HCT116 (cell line): ENCODE data around the gene C1orf159. TPM values are rescaled to one million over a fixed set of nuclear protein-coding genes. Genes with fewer than 3 reads are reported as not detected.

Experiments
- ATAC-seq: fragments of 200-7000 bp; cut with Tn5 transposase; 2 replicates; pipeline ENCODE4 v1.9.1; 2020; ENCODE audit warnings: mild to moderate bottlenecking, moderate library complexity
- BruUV-seq: library from RNA; stranded (reverse); fragments of 400-500 nt; replicated peaks from 2 replicates; lab custom pipeline; 2021; lab: Mats Ljungman, UMichigan
- CTCF ChIA-PET: fragments of 300-600 bp; sonication (Branson Sonifier 250); formaldehyde crosslinking; loops from one replicate; lab custom pipeline; 2021; ENCODE audit warnings: antibody characterized with exemption; lab: Charles Lee
- POLR2A ChIA-PET: fragments of 300-600, 350-600 bp; sonication (Branson Sonifier 250); formaldehyde crosslinking; loops from one replicate; lab custom pipeline; 2021; ENCODE audit warnings: antibody characterized with exemption; lab: Charles Lee
- RAD21 ChIA-PET, 2 experiments: fragments of 300-600 bp; sonication (Branson Sonifier 250); formaldehyde crosslinking; loops; one replicate each; lab custom pipeline; 2023; ENCODE audit warnings: low total read pairs in 2 of 2; ENCODE audit not compliant: uncharacterized antibody in 2 of 2, unreplicated experiment in 2 of 2, low non-redundant PET in 1 of 2; lab: Charles Lee
- DNase-seq: peaks from one replicate; pipeline ENCODE4 v3.0.0-alpha.2; 2010; ENCODE audit warnings: low read depth, low spot score
- H2AFZ ChIP-seq: fragments of 200-600 bp; shearing (Covaris generic), sonication (generic); 2 replicates; pipeline ENCODE4 v1.6.1; 2017; ENCODE audit warnings: low read depth, mixed run types, mixed read lengths, antibody characterized with exemption, low read length; ENCODE audit not compliant: poor library complexity, severe bottlenecking
- H3K27ac ChIP-seq: 2 replicates; pipeline ENCODE4 v1.5.1; 2012; ENCODE audit warnings: low read depth, low read length
- H3K27me3 ChIP-seq: fragments of 200-600 bp; sonication (generic); 2 replicates; pipeline ENCODE4 v1.6.1; 2016; ENCODE audit warnings: mixed run types, low read length, mixed read lengths; ENCODE audit not compliant: insufficient read depth
- H3K36me3 ChIP-seq, 2 experiments: fragments of 200-500 bp in 1 of 2; fragments of 200-600 bp in 1 of 2; sonication (Bioruptor generic) in 1 of 2; sonication (generic) in 1 of 2; 2 replicates each; pipeline versions ENCODE4 v1.5.1 to v1.6.1; 2014 to 2016; ENCODE audit warnings: low read length in 2 of 2, inconsistent platforms in 1 of 2, mixed read lengths in 1 of 2, mixed run types in 1 of 2; ENCODE audit not compliant: insufficient read depth in 2 of 2, control insufficient read depth in 1 of 2
- H3K4me1 ChIP-seq, 2 experiments: fragments of 200-600 bp in 1 of 2; sonication (generic) in 1 of 2; 2 replicates each; pipeline versions ENCODE4 v1.5.1 to v1.6.1; 2012 to 2017; ENCODE audit warnings: low read length in 2 of 2, inconsistent platforms in 1 of 2, mild to moderate bottlenecking in 1 of 2, mixed read lengths in 1 of 2, mixed run types in 1 of 2, moderate library complexity in 1 of 2; ENCODE audit not compliant: insufficient read depth in 2 of 2, control insufficient read depth in 1 of 2
- H3K4me2 ChIP-seq: fragments of 200-600 bp; sonication (generic); 2 replicates; pipeline ENCODE4 v1.6.1; 2017; ENCODE audit warnings: mixed run types, low read length, mixed read lengths
- H3K4me3 ChIP-seq, 2 experiments: fragments of 200-600 bp in 1 of 2; sonication (generic) in 1 of 2; replicated peaks in 1 of 2; 2 replicates each; pipeline ENCODE4 v1.5.1; 2011 to 2016; ENCODE audit warnings: low read length in 2 of 2, control low read depth in 1 of 2, low read depth in 1 of 2, mild to moderate bottlenecking in 1 of 2, mixed read lengths in 1 of 2, mixed run types in 1 of 2
- H3K79me2 ChIP-seq: fragments of 200-600 bp; sonication (generic); 2 replicates; pipeline ENCODE4 v1.6.1; 2017; ENCODE audit warnings: mild to moderate bottlenecking, mixed run types, low read length, moderate library complexity, mixed read lengths; ENCODE audit not compliant: insufficient read depth
- H3K9ac ChIP-seq: fragments of 200-600 bp; sonication (generic); 2 replicates; pipeline ENCODE4 v1.6.1; 2016; ENCODE audit warnings: low read length, mixed read lengths
- H3K9me2 ChIP-seq: fragments of 200-600 bp; sonication (generic), shearing (Covaris generic); 2 replicates; pipeline ENCODE4 v1.6.1; 2017; ENCODE audit warnings: mixed run types, mild to moderate bottlenecking, moderate library complexity; ENCODE audit not compliant: insufficient read depth
- H3K9me3 ChIP-seq, 2 experiments: fragments of 200-500 bp in 1 of 2; fragments of 200-600 bp in 1 of 2; sonication (Bioruptor generic) in 1 of 2; sonication (generic) in 1 of 2; 2 replicates each; pipeline ENCODE4 v1.6.1; 2014 to 2017; ENCODE audit warnings: low read length in 2 of 2, mixed read lengths in 2 of 2, inconsistent platforms in 1 of 2, low read depth in 1 of 2, mild to moderate bottlenecking in 1 of 2, mixed run types in 1 of 2, moderate library complexity in 1 of 2; ENCODE audit not compliant: control insufficient read depth in 1 of 2, insufficient read depth in 1 of 2
- H4K20me1 ChIP-seq: fragments of 200-600 bp; sonication (generic), shearing (Covaris generic); 2 replicates; pipeline ENCODE4 v1.6.1; 2017; ENCODE audit warnings: mixed run types, mild to moderate bottlenecking, moderate library complexity; ENCODE audit not compliant: insufficient read depth
- CBX3 ChIP-seq: IDR thresholded peaks from 2 replicates; pipeline ENCODE4 v1.6.1; 2012; ENCODE audit warnings: low read depth
- CEBPB ChIP-seq: IDR thresholded peaks from 2 replicates; pipeline ENCODE4 v1.6.1; 2012; ENCODE audit warnings: low read depth
- EZH2 ChIP-seq: fragments of 200-600 bp; sonication (generic); IDR thresholded peaks from 2 replicates; pipeline ENCODE4 v1.6.1; 2017; ENCODE audit warnings: antibody characterized with exemption, mixed run types
- EZH2phosphoT487 ChIP-seq: fragments of 200-600 bp; IDR thresholded peaks from 2 replicates; pipeline ENCODE4 v1.6.1; 2018; ENCODE audit warnings: antibody characterized with exemption, borderline replicate concordance
- POLR2A ChIP-seq: IDR thresholded peaks from 2 replicates; pipeline ENCODE4 v1.7.0; 2011; ENCODE audit warnings: borderline replicate concordance; ENCODE audit not compliant: insufficient read depth, insufficient read length; ENCODE audit errors: extremely low read depth
- SIN3A ChIP-seq: IDR thresholded peaks from 2 replicates; pipeline ENCODE4 v1.6.1; 2012; ENCODE audit warnings: low read depth
- TCF7L2 ChIP-seq: IDR thresholded peaks from 2 replicates; pipeline ENCODE4 v1.7.0; 2011; ENCODE audit warnings: borderline replicate concordance, inconsistent platforms; ENCODE audit not compliant: insufficient read depth, insufficient read length; ENCODE audit errors: extremely low read depth
- YY1 ChIP-seq: IDR thresholded peaks from 2 replicates; pipeline ENCODE4 v1.6.1; 2011; ENCODE audit warnings: low read length, low read depth, moderate library complexity, mild to moderate bottlenecking; ENCODE audit not compliant: insufficient replicate concordance; ENCODE audit errors: extremely low read depth
- ZFX ChIP-seq: fragments of 450-650 bp; IDR thresholded peaks from 2 replicates; pipeline ENCODE4 v1.6.1; 2017
- intact Hi-C: fragments of 100-400 bp; cut with micrococcal nuclease; formaldehyde crosslinking; loops from 2 replicates; pipeline ENCODE4 v1.10.0; 2022
- total RNA-seq: library from RNA; stranded (reverse); gene quantifications from one replicate; pipeline ENCODE4 v1.2.1, GENCODE V29; 2021; ENCODE audit not compliant: unreplicated experiment
- TF ChIP-seq, protein P1 (sequence below), 3 experiments: fragments of 200-600 bp in 1 of 3; sonication (generic) in 1 of 3; IDR thresholded peaks in 2 of 3; conservative IDR thresholded peaks in 1 of 3; 2 replicates each; pipeline ENCODE4 v1.5.1; 2012 to 2017; ENCODE audit warnings: low read depth in 2 of 3, low read length in 2 of 3, antibody characterized with exemption in 1 of 3, borderline replicate concordance in 1 of 3, control low read depth in 1 of 3, mild to moderate bottlenecking in 1 of 3, mixed read lengths in 1 of 3, mixed run types in 1 of 3, moderate library complexity in 1 of 3; ENCODE audit not compliant: insufficient read depth in 1 of 3
- TF ChIP-seq, protein P2 (sequence below): IDR thresholded peaks from 2 replicates; pipeline ENCODE4 v1.6.1; 2012
- TF ChIP-seq, protein P3 (sequence below): IDR thresholded peaks from 2 replicates; pipeline ENCODE4 v1.6.1; 2012; ENCODE audit warnings: low read depth

C1orf159 gene
- total RNA-seq, 1 experiment from 2014 or later = 22.7 TPM

DNA sequence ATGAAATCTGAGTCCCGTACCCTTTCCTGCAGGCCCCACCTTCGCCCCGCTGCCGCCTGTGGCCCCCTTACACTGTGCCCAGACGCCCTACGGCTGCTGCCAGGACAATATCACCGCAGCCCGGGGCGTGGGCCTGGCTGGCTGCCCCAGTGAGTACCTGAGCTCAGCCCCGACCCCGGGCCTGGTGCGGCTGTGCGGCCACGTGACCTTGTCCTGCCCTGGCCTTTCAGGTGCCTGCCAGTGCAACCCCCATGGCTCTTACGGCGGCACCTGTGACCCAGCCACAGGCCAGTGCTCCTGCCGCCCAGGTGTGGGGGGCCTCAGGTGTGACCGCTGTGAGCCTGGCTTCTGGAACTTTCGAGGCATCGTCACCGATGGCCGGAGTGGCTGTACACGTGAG lies 70.8 kb downstream of the C1orf159 start (continued):
- TF ChIP-seq, protein P1, sequence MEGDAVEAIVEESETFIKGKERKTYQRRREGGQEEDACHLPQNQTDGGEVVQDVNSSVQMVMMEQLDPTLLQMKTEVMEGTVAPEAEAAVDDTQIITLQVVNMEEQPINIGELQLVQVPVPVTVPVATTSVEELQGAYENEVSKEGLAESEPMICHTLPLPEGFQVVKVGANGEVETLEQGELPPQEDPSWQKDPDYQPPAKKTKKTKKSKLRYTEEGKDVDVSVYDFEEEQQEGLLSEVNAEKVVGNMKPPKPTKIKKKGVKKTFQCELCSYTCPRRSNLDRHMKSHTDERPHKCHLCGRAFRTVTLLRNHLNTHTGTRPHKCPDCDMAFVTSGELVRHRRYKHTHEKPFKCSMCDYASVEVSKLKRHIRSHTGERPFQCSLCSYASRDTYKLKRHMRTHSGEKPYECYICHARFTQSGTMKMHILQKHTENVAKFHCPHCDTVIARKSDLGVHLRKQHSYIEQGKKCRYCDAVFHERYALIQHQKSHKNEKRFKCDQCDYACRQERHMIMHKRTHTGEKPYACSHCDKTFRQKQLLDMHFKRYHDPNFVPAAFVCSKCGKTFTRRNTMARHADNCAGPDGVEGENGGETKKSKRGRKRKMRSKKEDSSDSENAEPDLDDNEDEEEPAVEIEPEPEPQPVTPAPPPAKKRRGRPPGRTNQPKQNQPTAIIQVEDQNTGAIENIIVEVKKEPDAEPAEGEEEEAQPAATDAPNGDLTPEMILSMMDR (IDR thresholded peaks at IDR 0.05 in 2 of 3, conservative IDR thresholded peaks at IDR 0.05 in 1 of 3; ENCODE audit: borderline replicate concordance in 1 of 3, insufficient read depth in 1 of 3, low read depth in 2 of 3, low read length in 2 of 3) = no peak
- TF ChIP-seq, all 23 proteins: peak for 0

DNA sequence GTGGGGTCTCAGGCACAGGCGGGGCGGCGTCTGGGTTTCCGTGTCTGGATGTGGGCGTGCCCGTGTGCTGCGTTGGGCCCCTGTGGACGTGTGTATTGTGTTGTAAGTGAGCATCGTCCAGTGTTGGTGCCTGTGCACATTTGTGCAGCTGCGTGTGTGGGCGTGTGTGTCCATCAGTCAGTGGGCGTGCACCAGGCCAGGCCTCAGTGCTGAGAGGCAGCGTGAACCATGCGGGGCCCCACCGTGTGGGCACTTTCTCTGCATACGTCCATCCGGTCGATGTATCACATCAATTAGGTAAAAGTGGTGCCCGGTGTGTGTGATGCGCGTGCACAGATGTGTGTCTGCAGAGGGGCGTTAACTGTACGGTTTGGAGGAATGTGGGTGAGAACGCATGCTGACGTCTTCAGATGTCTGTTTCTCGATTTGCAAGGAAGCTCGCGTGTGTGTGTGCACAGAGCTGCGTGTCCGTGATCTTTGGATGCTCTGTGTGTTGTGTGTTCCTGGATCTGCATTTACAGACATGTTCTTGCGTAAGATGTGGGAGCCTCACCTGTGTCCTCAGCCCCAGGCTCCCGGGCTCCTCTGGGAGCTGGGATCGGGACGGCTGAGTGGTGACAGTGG lies 71.3 kb downstream of the C1orf159 start:
- no peaks in the 10 kb centered on the region for H3K9me3 ChIP-seq
- RAD21 ChIA-PET = no interaction called here
- no peak for DNase-seq
- H3K27ac ChIP-seq = no peak overlapping the region
- no peak overlapping the region for H3K4me3 ChIP-seq
- H3K9ac ChIP-seq = no peak overlapping the region
- H3K79me2 ChIP-seq = peaks cover 22% of the 10 kb centered on the region; the same call in 1 of the 2 replicates
- intact Hi-C loops = no loop called here
- no peak for TF ChIP-seq ZFX
- TF ChIP-seq EZH2phosphoT487 = no peak
- H3K9me2 ChIP-seq = no peaks in the 10 kb centered on the region
- no peak overlapping the region for H3K4me2 ChIP-seq
- H3K27me3 ChIP-seq = no peaks in the 10 kb centered on the region
- no peak overlapping the region for H2AFZ ChIP-seq
- no TSS peak for BruUV-seq
- peaks cover 7 to 11% of the 10 kb centered on the region in 2 experiments; a peak in 3 of 4 replicates for H3K4me1 ChIP-seq
- peaks cover 19 to 37% of the 10 kb centered on the region in 2 experiments; a peak in 3 of 4 replicates for H3K36me3 ChIP-seq
- CTCF ChIA-PET = no interaction called here
- no peaks in the 10 kb centered on the region for H4K20me1 ChIP-seq
- POLR2A ChIA-PET = no interaction called here
- ATAC-seq = no peak

DNA sequence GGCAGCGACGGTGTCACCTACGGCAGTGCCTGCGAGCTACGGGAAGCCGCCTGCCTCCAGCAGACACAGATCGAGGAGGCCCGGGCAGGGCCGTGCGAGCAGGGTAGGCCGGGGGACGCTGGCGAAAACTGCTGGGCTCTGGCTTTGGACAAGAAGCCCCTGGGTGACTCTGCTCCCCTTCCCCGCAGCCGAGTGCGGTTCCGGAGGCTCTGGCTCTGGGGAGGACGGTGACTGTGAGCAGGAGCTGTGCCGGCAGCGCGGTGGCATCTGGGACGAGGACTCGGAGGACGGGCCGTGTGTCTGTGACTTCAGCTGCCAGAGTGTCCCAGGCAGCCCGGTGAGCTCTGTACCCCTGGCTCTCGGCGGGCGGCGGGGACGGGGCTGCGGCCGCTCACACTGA lies 72.0 kb downstream of the C1orf159 start:
- intact Hi-C loops = no loop called here
- no peaks in the 10 kb centered on the region for H3K9me2 ChIP-seq
- H3K36me3 ChIP-seq = peaks cover 19 to 37% of the 10 kb centered on the region in 2 experiments; a peak in 3 of 4 replicates
- no peak overlapping the region for H3K4me2 ChIP-seq
- H3K27me3 ChIP-seq = no peaks in the 10 kb centered on the region
- H3K4me3 ChIP-seq = no peak overlapping the region
- ATAC-seq = no peak
- H3K9ac ChIP-seq = no peak overlapping the region
- no peak overlapping the region for H2AFZ ChIP-seq
- CTCF ChIA-PET = no interaction called here
- no peak for DNase-seq
- no peaks in the 10 kb centered on the region for H4K20me1 ChIP-seq
- peaks cover 7 to 17% of the 10 kb centered on the region in 2 experiments; a peak in 3 of 4 replicates for H3K4me1 ChIP-seq
- no TSS peak for BruUV-seq
- H3K79me2 ChIP-seq = peaks cover 23% of the 10 kb centered on the region; the same call in 1 of the 2 replicates
- H3K9me3 ChIP-seq = no peaks in the 10 kb centered on the region
- RAD21 ChIA-PET = no interaction called here
- H3K27ac ChIP-seq = no peak overlapping the region
- POLR2A ChIA-PET = no interaction called here
- TF ChIP-seq EZH2 = no peak
- TF ChIP-seq, protein P2, sequence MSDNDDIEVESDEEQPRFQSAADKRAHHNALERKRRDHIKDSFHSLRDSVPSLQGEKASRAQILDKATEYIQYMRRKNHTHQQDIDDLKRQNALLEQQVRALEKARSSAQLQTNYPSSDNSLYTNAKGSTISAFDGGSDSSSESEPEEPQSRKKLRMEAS = no peak
- TF ChIP-seq YY1 = no peak
- no peak for TF ChIP-seq EZH2phosphoT487
- TF ChIP-seq ZFX = no peak
- no peak for TF ChIP-seq SIN3A
- no peak for TF ChIP-seq TCF7L2
- no peak for TF ChIP-seq POLR2A
- TF ChIP-seq, protein P3, sequence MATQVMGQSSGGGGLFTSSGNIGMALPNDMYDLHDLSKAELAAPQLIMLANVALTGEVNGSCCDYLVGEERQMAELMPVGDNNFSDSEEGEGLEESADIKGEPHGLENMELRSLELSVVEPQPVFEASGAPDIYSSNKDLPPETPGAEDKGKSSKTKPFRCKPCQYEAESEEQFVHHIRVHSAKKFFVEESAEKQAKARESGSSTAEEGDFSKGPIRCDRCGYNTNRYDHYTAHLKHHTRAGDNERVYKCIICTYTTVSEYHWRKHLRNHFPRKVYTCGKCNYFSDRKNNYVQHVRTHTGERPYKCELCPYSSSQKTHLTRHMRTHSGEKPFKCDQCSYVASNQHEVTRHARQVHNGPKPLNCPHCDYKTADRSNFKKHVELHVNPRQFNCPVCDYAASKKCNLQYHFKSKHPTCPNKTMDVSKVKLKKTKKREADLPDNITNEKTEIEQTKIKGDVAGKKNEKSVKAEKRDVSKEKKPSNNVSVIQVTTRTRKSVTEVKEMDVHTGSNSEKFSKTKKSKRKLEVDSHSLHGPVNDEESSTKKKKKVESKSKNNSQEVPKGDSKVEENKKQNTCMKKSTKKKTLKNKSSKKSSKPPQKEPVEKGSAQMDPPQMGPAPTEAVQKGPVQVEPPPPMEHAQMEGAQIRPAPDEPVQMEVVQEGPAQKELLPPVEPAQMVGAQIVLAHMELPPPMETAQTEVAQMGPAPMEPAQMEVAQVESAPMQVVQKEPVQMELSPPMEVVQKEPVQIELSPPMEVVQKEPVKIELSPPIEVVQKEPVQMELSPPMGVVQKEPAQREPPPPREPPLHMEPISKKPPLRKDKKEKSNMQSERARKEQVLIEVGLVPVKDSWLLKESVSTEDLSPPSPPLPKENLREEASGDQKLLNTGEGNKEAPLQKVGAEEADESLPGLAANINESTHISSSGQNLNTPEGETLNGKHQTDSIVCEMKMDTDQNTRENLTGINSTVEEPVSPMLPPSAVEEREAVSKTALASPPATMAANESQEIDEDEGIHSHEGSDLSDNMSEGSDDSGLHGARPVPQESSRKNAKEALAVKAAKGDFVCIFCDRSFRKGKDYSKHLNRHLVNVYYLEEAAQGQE = no peak
- no peak for TF ChIP-seq CEBPB
- no peak for TF ChIP-seq CBX3
